ENCODE data around the gene CLMP.

GRCh38 chr11:123233975-123234334, 38.9 kb upstream of the CLMP start:
- TF ChIP-seq, protein P1, sequence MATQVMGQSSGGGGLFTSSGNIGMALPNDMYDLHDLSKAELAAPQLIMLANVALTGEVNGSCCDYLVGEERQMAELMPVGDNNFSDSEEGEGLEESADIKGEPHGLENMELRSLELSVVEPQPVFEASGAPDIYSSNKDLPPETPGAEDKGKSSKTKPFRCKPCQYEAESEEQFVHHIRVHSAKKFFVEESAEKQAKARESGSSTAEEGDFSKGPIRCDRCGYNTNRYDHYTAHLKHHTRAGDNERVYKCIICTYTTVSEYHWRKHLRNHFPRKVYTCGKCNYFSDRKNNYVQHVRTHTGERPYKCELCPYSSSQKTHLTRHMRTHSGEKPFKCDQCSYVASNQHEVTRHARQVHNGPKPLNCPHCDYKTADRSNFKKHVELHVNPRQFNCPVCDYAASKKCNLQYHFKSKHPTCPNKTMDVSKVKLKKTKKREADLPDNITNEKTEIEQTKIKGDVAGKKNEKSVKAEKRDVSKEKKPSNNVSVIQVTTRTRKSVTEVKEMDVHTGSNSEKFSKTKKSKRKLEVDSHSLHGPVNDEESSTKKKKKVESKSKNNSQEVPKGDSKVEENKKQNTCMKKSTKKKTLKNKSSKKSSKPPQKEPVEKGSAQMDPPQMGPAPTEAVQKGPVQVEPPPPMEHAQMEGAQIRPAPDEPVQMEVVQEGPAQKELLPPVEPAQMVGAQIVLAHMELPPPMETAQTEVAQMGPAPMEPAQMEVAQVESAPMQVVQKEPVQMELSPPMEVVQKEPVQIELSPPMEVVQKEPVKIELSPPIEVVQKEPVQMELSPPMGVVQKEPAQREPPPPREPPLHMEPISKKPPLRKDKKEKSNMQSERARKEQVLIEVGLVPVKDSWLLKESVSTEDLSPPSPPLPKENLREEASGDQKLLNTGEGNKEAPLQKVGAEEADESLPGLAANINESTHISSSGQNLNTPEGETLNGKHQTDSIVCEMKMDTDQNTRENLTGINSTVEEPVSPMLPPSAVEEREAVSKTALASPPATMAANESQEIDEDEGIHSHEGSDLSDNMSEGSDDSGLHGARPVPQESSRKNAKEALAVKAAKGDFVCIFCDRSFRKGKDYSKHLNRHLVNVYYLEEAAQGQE (IDR thresholded peaks at IDR 0.05; ENCODE audit: insufficient read depth in 1 of 2, low read depth in 2 of 2, low read length in 2 of 2), result no peak
- TF ChIP-seq TAF1 (IDR thresholded peaks at IDR 0.05; ENCODE audit: borderline replicate concordance, insufficient read depth, low read length) (no peak), POLR2AphosphoS5 (IDR thresholded peaks at IDR 0.05; ENCODE audit: low read depth, low read length) (no peak), SIN3A (IDR thresholded peaks at IDR 0.05; ENCODE audit: borderline replicate concordance, insufficient read depth, low read length) (no peak), FOXP2 (optimal IDR thresholded peaks at IDR 0.05; ENCODE audit: borderline replicate concordance, extremely low read depth, extremely low read length, insufficient read depth) (no peak)

Measured in PFSK-1 (cell line).